ENCODE data around the gene LRRC57. TPM values are rescaled to one million over a fixed set of nuclear protein-coding genes. Genes with fewer than 3 reads are reported as not detected.

The LRRC57 gene
- total RNA-seq, 1 experiment from 2014 or later, result 18.7 TPM

- peaks cover 0 to 11% (median 4%) of the 10 kb centered on the region in 3 experiments; a peak in 5 of 7 replicates for H3K36me3 Mint-ChIP-seq (ENCODE audit: insufficient read depth in 1 of 3, low read depth in 3 of 3)
- no peak overlapping the region for H4K91ac ChIP-seq (ENCODE audit: insufficient read length, low read depth, low read length)
- peak overlapping the region; percentile 89 for H3K9ac ChIP-seq (ENCODE audit: extremely low read depth, insufficient read length, low read length)
- H3K23ac ChIP-seq (ENCODE audit: insufficient read length, low read depth, low read length), result no peak overlapping the region
- H2BK20ac ChIP-seq (ENCODE audit: low read depth, low read length, poor library complexity, severe bottlenecking), result no peak overlapping the region
- no peaks in the 10 kb centered on the region for H3K79me1 ChIP-seq (ENCODE audit: insufficient read depth, low read depth, low read length, poor library complexity, severe bottlenecking)
- no peak overlapping the region for H3T11ph ChIP-seq (ENCODE audit: low read length)
- no peak overlapping the region for H3K27ac ChIP-seq (ENCODE audit: insufficient read length, low read depth, low read length)
- no peaks in the 10 kb centered on the region for H3K27me3 ChIP-seq (ENCODE audit: insufficient read depth, low read length)
- no peak overlapping the region for H3K56ac ChIP-seq (ENCODE audit: insufficient read length, low read depth, low read length)
- no CpG with 5 or more reads among the region's 15 CpGs for WGBS (ENCODE audit: extremely low coverage, insufficient read length, low lambda C conversion rate)
- H3K9me3 ChIP-seq (ENCODE audit: control insufficient read depth, low read depth, low read length), result no peaks in the 10 kb centered on the region
- H2BK5ac ChIP-seq (ENCODE audit: insufficient read length, low read length), result peak overlapping the region; percentile 24
- no peak overlapping the region for H2BK12ac ChIP-seq (ENCODE audit: insufficient read length, low read depth, low read length)
- peak overlapping the region; percentile 90 to 97 for H3K4me3 Mint-ChIP-seq
- peak overlapping the region; percentile 82 for H3K18ac ChIP-seq (ENCODE audit: insufficient read length, low read depth, low read length)
- no peak overlapping the region for H4K8ac ChIP-seq (replicated peaks; ENCODE audit: insufficient read length, low read depth, low read length)
- no peak overlapping the region for H2BK120ac ChIP-seq (ENCODE audit: low read depth, low read length, poor library complexity, severe bottlenecking)
- H4K20me1 ChIP-seq (ENCODE audit: control insufficient read depth, insufficient read depth, insufficient read length), result no peaks in the 10 kb centered on the region
- no peaks in the 10 kb centered on the region for H3K4me1 ChIP-seq (ENCODE audit: insufficient read depth, low read length)
- H3K27me3 Mint-ChIP-seq (ENCODE audit: low read depth), result no peaks in the 10 kb centered on the region; the same call in 1 of the 2 replicates
- H2BK15ac ChIP-seq (ENCODE audit: low read depth, low read length), result no peak overlapping the region
- H4K5ac ChIP-seq (ENCODE audit: insufficient read length, low read depth, low read length), result peak overlapping the region; percentile 65
- no peak overlapping the region for H3K4ac ChIP-seq (ENCODE audit: low read depth, low read length)
- H3K9me3 Mint-ChIP-seq, result no peaks in the 10 kb centered on the region
- H2AFZ ChIP-seq (ENCODE audit: low read length), result peak overlapping the region; percentile 11
- H2AK5ac ChIP-seq (ENCODE audit: insufficient read length, low read length), result no peak overlapping the region
- H3K79me2 ChIP-seq (ENCODE audit: insufficient read depth, low read length), result peaks cover 5% of the 10 kb centered on the region; the same call in 1 of the 2 replicates
- DNase-seq, result no peak
- peak overlapping the region; percentile 95 for H3K4me2 ChIP-seq (ENCODE audit: insufficient read depth, insufficient read length, low read length)
- peak overlapping the region; percentile 90 to 99 (median 98) for H3K27ac Mint-ChIP-seq
- H3K4me1 Mint-ChIP-seq, result peaks cover 15 to 16% of the 10 kb centered on the region in 2 experiments
- H3K14ac ChIP-seq (ENCODE audit: insufficient read depth, low read length), result peak overlapping the region; percentile 98; the same call in 1 of the 2 replicates
- TF ChIP-seq CTCF (conservative IDR thresholded peaks at IDR 0.05), result no peak
- H3K23me2 ChIP-seq (ENCODE audit: insufficient read length, low read depth, low read length, poor library complexity, severe bottlenecking), result peaks cover 5% of the 10 kb centered on the region
Observed at GRCh38 chr15:42549032-42549491, 469 bp upstream of the LRRC57 start.

All from H9 (cell line).